Nephron (organoid): ENCODE data around the gene RHBDF1.
"Not testable (repeated sequence)": the region's sequence is repeated elsewhere in the genome, so short reads cannot be mapped to it uniquely, and the experiment has no call there.

ENCODE experiments used
- H3K27ac Mint-ChIP-seq, 3 experiments: 2 replicates each; pipeline ENCODE4 v1.8.0; 2020; ENCODE audit warnings: mixed read lengths in 3 of 3, mild to moderate bottlenecking in 2 of 3, moderate library complexity in 1 of 3
- H3K27me3 Mint-ChIP-seq: 2 replicates; pipeline ENCODE4 v1.8.0; 2021; ENCODE audit warnings: low read depth, mild to moderate bottlenecking, moderate library complexity, mixed read lengths
- H3K36me3 Mint-ChIP-seq: 2 replicates; pipeline ENCODE4 v1.8.0; 2020; ENCODE audit warnings: low read depth, mixed read lengths
- H3K4me1 Mint-ChIP-seq: 2 replicates; pipeline ENCODE4 v1.8.0; 2020; ENCODE audit warnings: mixed read lengths
- H3K4me3 Mint-ChIP-seq, 3 experiments: 2 replicates each; pipeline ENCODE4 v1.8.0; 2020; ENCODE audit warnings: mild to moderate bottlenecking in 3 of 3, mixed read lengths in 3 of 3, moderate library complexity in 2 of 3
- H3K9me3 Mint-ChIP-seq: 2 replicates; pipeline ENCODE4 v1.8.0; 2020; ENCODE audit warnings: mixed read lengths
- TF ChIP-seq, protein P1 (sequence below), 3 experiments: fragments of 200-600 bp; sonication (generic); IDR thresholded peaks; one replicate each; pipeline ENCODE4 v1.5.0; 2021; ENCODE audit warnings: antibody characterized with exemption in 3 of 3; ENCODE audit not compliant: unreplicated experiment in 3 of 3

The RHBDF1 gene

GRCh38 chr16:38941-39892 is 33.2 kb downstream of the RHBDF1 start:
- no peak overlapping the region for H3K27ac Mint-ChIP-seq
- H3K9me3 Mint-ChIP-seq, result no peaks in the 10 kb centered on the region
- TF ChIP-seq, protein P1, sequence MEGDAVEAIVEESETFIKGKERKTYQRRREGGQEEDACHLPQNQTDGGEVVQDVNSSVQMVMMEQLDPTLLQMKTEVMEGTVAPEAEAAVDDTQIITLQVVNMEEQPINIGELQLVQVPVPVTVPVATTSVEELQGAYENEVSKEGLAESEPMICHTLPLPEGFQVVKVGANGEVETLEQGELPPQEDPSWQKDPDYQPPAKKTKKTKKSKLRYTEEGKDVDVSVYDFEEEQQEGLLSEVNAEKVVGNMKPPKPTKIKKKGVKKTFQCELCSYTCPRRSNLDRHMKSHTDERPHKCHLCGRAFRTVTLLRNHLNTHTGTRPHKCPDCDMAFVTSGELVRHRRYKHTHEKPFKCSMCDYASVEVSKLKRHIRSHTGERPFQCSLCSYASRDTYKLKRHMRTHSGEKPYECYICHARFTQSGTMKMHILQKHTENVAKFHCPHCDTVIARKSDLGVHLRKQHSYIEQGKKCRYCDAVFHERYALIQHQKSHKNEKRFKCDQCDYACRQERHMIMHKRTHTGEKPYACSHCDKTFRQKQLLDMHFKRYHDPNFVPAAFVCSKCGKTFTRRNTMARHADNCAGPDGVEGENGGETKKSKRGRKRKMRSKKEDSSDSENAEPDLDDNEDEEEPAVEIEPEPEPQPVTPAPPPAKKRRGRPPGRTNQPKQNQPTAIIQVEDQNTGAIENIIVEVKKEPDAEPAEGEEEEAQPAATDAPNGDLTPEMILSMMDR (IDR thresholded peaks at IDR 0.05; ENCODE audit: unreplicated experiment in 3 of 3), result no peak
- H3K27me3 Mint-ChIP-seq, result no peaks in the 10 kb centered on the region
- no peak overlapping the region for H3K4me3 Mint-ChIP-seq
- H3K36me3 Mint-ChIP-seq, result peaks cover 27% of the 10 kb centered on the region
- H3K4me1 Mint-ChIP-seq, result peaks cover 6% of the 10 kb centered on the region

- H3K36me3 Mint-ChIP-seq, result peaks cover 19% of the 10 kb centered on the region
- H3K4me1 Mint-ChIP-seq, H3K27ac Mint-ChIP-seq, H3K27me3 Mint-ChIP-seq, H3K9me3 Mint-ChIP-seq, H3K4me3 Mint-ChIP-seq: not testable (repeated sequence)
Measured at GRCh38 chr16:38206-38605, 34.2 kb downstream of the RHBDF1 start.

DNA sequence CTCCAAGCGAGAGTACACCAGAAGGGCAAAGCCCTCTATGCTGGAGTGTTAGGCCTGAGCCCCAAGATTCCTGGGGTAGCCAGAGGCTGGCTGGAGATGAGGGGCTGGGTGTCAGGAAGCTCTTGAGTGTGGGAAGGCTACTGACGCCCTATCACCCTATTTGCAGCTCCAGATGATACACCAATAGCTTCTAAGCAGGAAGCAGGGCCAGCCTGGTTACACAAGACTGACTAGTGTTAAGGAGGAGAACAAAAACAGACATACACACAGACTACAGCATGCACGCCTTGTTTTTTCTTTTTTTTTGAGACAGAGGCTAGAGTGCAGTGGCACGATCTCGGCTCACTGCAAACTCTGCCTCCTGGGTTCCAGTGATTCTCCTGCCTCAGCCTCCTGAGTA is 34.9 kb downstream of the RHBDF1 start:
- no peak overlapping the region for H3K4me3 Mint-ChIP-seq
- TF ChIP-seq, protein P1 (IDR thresholded peaks at IDR 0.05; ENCODE audit: unreplicated experiment in 3 of 3), result no peak
- no peaks in the 10 kb centered on the region for H3K27me3 Mint-ChIP-seq
- peaks cover 7% of the 10 kb centered on the region for H3K4me1 Mint-ChIP-seq
- no peak overlapping the region for H3K27ac Mint-ChIP-seq
- peaks cover 12% of the 10 kb centered on the region for H3K36me3 Mint-ChIP-seq
- H3K9me3 Mint-ChIP-seq, result no peaks in the 10 kb centered on the region

GRCh38 chr16:36336-36984 is 36.0 kb downstream of the RHBDF1 start:
- H3K4me3 Mint-ChIP-seq, result no peak overlapping the region
- no peak overlapping the region for H3K27ac Mint-ChIP-seq
- H3K27me3 Mint-ChIP-seq, result no peaks in the 10 kb centered on the region
- no peaks in the 10 kb centered on the region for H3K9me3 Mint-ChIP-seq
- H3K4me1 Mint-ChIP-seq, result peaks cover 7% of the 10 kb centered on the region
- TF ChIP-seq, protein P1 (IDR thresholded peaks at IDR 0.05; ENCODE audit: unreplicated experiment in 3 of 3), result no peak
- peaks cover 2% of the 10 kb centered on the region for H3K36me3 Mint-ChIP-seq

DNA sequence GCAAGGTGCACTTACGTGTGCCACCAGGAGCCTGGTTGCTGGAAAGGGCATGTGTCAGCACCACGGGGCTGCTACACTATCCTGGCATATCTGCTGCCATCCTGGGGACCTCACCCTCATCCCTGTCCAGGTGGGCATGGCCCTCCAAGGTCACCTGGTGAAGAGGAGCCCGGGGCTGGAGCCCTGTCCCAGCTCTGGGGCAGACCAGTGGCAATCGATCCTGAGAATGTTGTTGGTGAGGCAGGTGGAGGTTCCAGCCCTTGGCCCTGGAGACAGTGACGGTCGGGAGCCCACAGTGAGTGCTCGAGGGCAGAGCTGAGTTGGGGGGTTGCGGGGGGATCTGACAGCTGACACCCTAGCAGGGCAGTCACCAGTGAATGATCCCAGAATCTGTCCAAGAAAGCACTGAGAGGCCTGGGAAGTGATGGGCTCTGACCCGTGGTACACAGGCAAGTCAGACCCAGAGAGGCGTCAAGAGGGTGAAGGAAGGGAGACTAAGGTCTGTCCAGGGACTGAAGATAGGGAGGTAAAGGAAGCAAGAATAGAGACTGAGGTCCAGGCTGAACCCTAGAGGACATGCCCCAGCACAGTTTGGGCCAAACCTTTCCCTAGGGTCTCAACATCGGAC is 36.6 kb downstream of the RHBDF1 start:
- no peaks in the 10 kb centered on the region for H3K27me3 Mint-ChIP-seq
- no peaks in the 10 kb centered on the region for H3K36me3 Mint-ChIP-seq
- H3K27ac Mint-ChIP-seq, result no peak overlapping the region
- TF ChIP-seq, protein P1 (IDR thresholded peaks at IDR 0.05; ENCODE audit: unreplicated experiment in 3 of 3), result no peak
- peaks cover 7% of the 10 kb centered on the region for H3K4me1 Mint-ChIP-seq
- no peaks in the 10 kb centered on the region for H3K9me3 Mint-ChIP-seq
- no peak overlapping the region for H3K4me3 Mint-ChIP-seq

DNA sequence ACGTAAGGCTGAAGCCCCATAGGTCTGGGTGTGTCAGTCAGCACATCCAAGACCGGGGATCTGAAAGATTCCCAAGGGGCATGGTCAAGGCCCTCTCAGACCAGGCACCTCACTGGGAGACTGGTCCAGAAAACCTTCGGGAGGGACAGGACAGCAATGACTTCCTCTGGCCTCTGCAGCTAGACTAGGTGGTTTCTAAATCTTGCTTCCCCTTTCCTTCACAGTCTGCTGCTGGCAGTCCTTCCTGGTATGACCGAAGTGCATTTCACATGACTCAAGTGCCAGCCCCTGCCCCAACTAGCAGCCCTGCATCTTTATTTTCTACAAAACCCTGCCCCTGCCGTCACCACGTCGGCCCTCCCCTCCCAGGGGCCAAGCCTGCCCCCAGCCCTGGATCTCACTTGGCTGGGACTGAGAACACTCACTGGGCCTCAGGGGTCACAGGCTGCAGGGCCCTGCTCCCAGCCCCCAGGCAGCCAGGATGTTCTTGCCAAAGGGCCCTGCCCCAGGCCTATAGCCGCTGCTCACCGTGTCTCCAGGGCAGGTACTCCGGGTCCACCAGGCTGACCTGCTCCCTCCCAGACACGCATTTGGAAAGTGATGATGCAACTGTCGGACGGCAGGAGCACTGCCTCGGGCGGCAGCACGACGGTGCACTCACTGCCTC is 37.3 kb downstream of the RHBDF1 start:
- TF ChIP-seq, protein P1 (IDR thresholded peaks at IDR 0.05; ENCODE audit: unreplicated experiment in 3 of 3), result no peak
- H3K4me3 Mint-ChIP-seq, result no peak overlapping the region

More for the DNA sequence above, 37.3 kb downstream of the RHBDF1 start:
- Mint-ChIP-seq H3K27ac (no peak overlapping the region), H3K36me3 (no peaks in the 10 kb centered on the region), H3K9me3 (no peaks in the 10 kb centered on the region), H3K4me1 (peaks cover 7% of the 10 kb centered on the region), H3K27me3 (no peaks in the 10 kb centered on the region)
